Occipital lobe (tissue), 2 donors: ENCODE results near the gene COG1. TPM values are rescaled to one million over a fixed set of nuclear protein-coding genes. Genes with fewer than 3 reads are reported as not detected.

Source experiments
- DNase-seq: peaks from one replicate; lab custom pipeline; 2025; lab: John Stamatoyannopoulos, UW
- total RNA-seq: library from RNA; depleted of rRNA; stranded (reverse); fragments of >200 nt; gene quantifications from one replicate; pipeline ENCODE4 v1.2.3, GENCODE V29; 2014

Gene COG1
- total RNA-seq, 1 donor from 2014 or later, result 19.3 TPM

GRCh38 chr17:73198930-73199260 lies 6.0 kb downstream of the COG1 start:
- no peak for DNase-seq

GRCh38 chr17:73199751-73200317 lies 7.0 kb downstream of the COG1 start:
- DNase-seq, result no peak

- no peak for DNase-seq
Observed at GRCh38 chr17:73200476-73200875, 7.6 kb downstream of the COG1 start.

- no peak for DNase-seq
Observed at GRCh38 chr17:73201215-73202069, 8.6 kb downstream of the COG1 start.

GRCh38 chr17:73203135-73203787 lies 10.4 kb downstream of the COG1 start:
- DNase-seq, result no peak

- DNase-seq, result no peak
Observed at GRCh38 chr17:73203788-73204479, 11.1 kb downstream of the COG1 start.

GRCh38 chr17:73205459-73205961 lies 12.7 kb downstream of the COG1 start:
- no peak for DNase-seq

- no peak for DNase-seq
Observed at GRCh38 chr17:73208139-73208827, 15.4 kb downstream of the COG1 start.

- no peak for DNase-seq
Observed at GRCh38 chr17:73209436-73209835, 16.6 kb downstream of the COG1 start.

GRCh38 chr17:73210002-73210678 lies 17.3 kb downstream of the COG1 start:
- DNase-seq, result no peak

- no peak for DNase-seq
Observed at GRCh38 chr17:73211745-73212144, 18.9 kb downstream of the COG1 start.

- no peak for DNase-seq
Observed at GRCh38 chr17:73214008-73214407, 21.2 kb downstream of the COG1 start.

- no peak for DNase-seq
Observed at GRCh38 chr17:73214851-73215250, 22.0 kb downstream of the COG1 start.

- DNase-seq, result no peak
Observed at GRCh38 chr17:73215447-73215846, 22.6 kb downstream of the COG1 start.

GRCh38 chr17:73223626-73224230 lies 30.9 kb downstream of the COG1 start:
- no peak for DNase-seq

GRCh38 chr17:73224237-73224636 lies 31.4 kb downstream of the COG1 start:
- no peak for DNase-seq

- no peak for DNase-seq
Observed at GRCh38 chr17:73224663-73225305, 31.9 kb downstream of the COG1 start.

GRCh38 chr17:73226556-73227172 lies 33.8 kb downstream of the COG1 start:
- DNase-seq, result no peak

GRCh38 chr17:73227379-73227778 lies 34.5 kb downstream of the COG1 start:
- no peak for DNase-seq
